IPS-18c (cell line): ENCODE results near the gene ABCC5.

Source experiments
- H3K4me3 ChIP-seq: 2 replicates; pipeline ENCODE4 v1.7.0; 2013; ENCODE audit warnings: low read depth, mild to moderate bottlenecking, low read length, moderate library complexity; ENCODE audit not compliant: insufficient read depth
- H3K9me3 ChIP-seq: one replicate; pipeline ENCODE4 v1.6.1; 2013; ENCODE audit warnings: mild to moderate bottlenecking, low read length, moderate library complexity; ENCODE audit not compliant: control insufficient read depth, insufficient read depth

ABCC5 gene

DNA sequence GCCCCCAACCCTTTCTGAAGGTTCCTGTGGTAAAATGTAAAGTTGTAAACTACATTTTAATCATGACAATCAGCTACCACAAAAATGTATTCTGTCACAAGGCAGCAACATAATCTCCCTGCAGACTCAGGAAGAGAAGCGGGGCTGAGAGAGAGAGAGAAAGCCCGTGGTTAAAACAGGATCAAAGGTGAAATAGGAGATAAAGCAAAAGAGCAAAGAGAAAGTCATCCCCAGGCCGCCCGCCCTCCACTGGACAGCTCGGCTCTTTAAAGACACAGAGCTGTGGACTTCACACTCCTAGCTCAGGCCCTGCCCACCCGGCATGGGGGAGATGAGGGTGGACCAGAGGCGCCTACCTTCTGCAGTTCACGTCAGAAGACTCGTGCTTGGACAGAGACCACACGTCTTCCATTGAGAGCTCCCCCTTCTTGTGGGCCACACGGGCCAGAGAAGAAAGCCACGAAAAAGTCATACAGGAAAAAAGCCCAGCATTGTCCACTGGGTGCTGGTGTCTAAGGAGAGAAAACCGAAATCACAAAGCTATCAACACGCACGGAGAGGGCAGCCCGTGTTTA, 29.4 kb downstream of the ABCC5 start:
- H3K4me3 ChIP-seq, result no peak overlapping the region
- H3K9me3 ChIP-seq, result no peaks in the 10 kb centered on the region

- no peaks in the 10 kb centered on the region for H3K9me3 ChIP-seq
Measured at GRCh38 chr3:183987000-183987600, 30.6 kb downstream of the ABCC5 start.

DNA sequence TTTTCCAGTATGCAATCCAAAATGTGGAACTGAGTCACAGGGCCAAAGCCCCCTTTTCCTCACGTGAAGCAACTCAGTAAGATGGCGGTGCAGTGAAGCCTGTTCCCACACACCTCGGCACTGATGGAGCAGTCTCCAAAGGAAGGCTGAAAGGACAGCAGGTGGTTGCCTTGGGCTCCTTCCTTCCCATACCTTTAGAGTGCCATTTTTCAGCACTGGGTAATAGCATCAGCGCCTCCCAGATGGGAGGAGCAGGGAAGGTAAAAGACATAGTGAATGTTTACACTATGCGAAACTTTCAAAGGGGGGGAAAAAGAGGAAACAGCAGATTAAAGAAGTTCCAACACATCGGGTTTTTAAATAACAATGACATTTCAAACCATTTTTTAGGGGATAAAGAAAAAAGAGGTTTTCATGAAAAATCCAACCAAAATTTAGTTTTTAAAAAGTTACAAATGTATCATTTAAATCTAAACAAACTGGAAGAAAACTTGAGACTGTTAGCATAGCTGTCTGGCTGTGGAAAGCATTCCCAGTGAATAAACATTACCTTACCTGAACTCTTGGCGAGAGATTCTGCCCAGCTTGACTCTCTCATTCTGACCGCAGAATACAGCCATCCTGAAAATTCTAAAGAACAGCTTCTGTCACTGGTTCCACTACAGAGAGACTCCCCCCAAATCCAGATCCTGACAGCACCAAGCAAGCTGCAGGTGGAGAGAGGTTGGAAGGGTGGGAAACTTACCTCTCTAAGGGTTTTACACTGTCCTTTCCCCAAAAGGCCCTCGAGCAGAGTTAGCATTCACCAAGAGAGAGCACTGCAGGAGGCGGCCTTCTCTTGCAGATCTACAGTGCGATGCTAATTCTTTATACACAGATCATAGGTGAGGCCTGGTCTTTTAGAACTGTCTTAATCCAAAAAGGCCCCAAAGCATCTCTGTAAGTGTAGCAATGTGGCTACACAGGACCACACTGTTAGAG, 32.6 kb downstream of the ABCC5 start:
- H3K9me3 ChIP-seq, result no peaks in the 10 kb centered on the region
- no peak overlapping the region for H3K4me3 ChIP-seq

More at GRCh38 chr3:183987000-183987600, 30.6 kb downstream of the ABCC5 start:
- H3K4me3 ChIP-seq, result no peak overlapping the region

- Histone ChIP-seq H3K4me3 (no peak overlapping the region), H3K9me3 (no peaks in the 10 kb centered on the region)
Measured at GRCh38 chr3:183984127-183984740, 33.5 kb downstream of the ABCC5 start.

DNA sequence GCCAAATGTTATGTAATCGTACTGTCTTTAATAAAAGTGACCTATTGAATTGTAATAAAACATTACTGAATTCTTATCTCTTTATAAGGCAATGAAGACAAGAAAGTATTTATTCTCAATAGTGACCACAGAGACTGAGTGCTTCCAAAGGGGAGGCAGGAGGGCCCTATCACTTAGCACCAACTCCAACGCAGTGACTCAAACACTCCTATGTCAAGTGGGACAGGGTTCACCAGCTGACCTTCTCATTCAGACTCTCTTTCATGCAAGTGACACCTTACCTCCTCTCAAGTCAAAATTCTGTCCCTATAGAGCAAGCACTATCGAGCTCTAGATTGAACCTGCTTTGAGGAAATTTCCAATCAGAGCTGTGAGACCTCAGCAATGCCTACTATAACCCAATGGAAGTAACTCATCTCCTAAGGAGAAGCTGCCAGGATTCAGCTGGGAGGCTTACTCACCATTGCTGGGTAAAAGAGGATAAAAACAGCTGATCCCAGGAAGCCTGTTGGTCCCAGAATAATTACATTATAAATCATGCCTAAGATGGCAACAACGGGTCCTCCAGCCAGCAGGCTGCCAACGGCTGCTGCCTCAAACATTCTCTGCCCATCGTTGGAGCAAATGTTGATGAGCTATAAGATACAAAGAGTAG, 35.6 kb downstream of the ABCC5 start:
- H3K9me3 ChIP-seq, result no peaks in the 10 kb centered on the region
- H3K4me3 ChIP-seq, result no peak overlapping the region

DNA sequence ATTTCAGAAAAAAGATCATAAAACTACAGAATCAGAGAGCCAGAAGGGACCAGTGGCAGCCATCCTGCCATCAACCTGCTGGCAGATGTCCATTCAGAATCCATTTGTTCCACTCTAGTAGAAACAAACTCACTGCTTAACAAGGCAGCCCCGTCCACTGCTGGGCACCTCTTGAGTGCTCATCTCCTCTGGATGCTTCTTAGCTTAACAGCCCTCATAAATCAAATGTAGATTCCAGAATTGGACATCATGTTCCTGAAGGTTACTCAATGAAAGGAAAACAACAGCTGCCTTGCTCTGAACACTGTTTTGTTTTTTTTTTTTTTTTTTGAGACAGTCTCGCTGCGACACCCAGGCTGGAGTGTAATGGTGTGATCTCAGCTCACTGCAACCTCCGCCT, 37.3 kb downstream of the ABCC5 start:
- no peak overlapping the region for H3K4me3 ChIP-seq
- H3K9me3 ChIP-seq, result no peaks in the 10 kb centered on the region

DNA sequence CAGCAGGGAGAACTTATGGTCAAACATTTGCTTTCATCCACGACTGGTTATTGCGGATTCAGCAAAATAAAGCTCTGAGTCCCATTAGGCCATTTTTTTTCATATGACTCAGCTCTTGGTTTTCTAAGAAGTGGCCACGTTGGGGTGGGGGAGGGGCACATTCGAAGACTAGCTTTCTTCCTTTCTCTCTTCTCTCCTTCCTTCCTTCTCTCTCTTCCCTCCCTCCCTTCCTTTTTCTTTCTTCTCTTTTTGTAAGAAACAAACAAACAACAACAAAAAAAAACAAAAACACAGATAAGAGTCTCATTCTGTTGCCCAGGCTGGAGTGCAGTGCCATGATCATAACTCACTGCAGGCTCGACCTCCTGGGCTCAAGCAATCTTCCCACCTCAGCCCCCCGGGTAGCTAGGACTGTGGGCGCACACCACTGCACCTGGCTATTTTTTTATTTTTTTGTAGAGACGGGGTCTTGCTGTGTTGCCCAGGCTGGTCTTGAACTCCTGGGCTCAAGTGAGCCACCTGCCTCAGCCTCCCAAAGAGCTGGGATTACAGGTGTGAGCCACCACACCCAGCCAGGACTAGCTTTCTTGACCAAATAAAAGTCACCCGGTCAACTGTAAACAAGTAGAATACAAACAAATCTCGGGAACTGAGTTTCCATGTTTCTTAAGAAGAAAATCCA, 41.6 kb downstream of the ABCC5 start:
- Histone ChIP-seq H3K4me3 (no peak overlapping the region), H3K9me3 (no peaks in the 10 kb centered on the region)

- Histone ChIP-seq H3K4me3 (no peak overlapping the region), H3K9me3 (no peaks in the 10 kb centered on the region)
Measured at GRCh38 chr3:183968666-183969245, 48.9 kb downstream of the ABCC5 start.

GRCh38 chr3:183967693-183968092, 50.0 kb downstream of the ABCC5 start:
- Histone ChIP-seq H3K9me3 (no peaks in the 10 kb centered on the region), H3K4me3 (no peak overlapping the region)

- Histone ChIP-seq H3K9me3 (no peaks in the 10 kb centered on the region), H3K4me3 (no peak overlapping the region)
Measured at GRCh38 chr3:183966361-183966791, 51.3 kb downstream of the ABCC5 start.

GRCh38 chr3:183962807-183963206, 54.9 kb downstream of the ABCC5 start:
- no peak overlapping the region for H3K4me3 ChIP-seq
- H3K9me3 ChIP-seq, result no peaks in the 10 kb centered on the region

- Histone ChIP-seq H3K4me3 (no peak overlapping the region), H3K9me3 (no peaks in the 10 kb centered on the region)
Measured at GRCh38 chr3:183959214-183959613, 58.5 kb downstream of the ABCC5 start.

- H3K9me3 ChIP-seq, result no peaks in the 10 kb centered on the region
Measured at GRCh38 chr3:183958775-183959174, 58.9 kb downstream of the ABCC5 start.

DNA sequence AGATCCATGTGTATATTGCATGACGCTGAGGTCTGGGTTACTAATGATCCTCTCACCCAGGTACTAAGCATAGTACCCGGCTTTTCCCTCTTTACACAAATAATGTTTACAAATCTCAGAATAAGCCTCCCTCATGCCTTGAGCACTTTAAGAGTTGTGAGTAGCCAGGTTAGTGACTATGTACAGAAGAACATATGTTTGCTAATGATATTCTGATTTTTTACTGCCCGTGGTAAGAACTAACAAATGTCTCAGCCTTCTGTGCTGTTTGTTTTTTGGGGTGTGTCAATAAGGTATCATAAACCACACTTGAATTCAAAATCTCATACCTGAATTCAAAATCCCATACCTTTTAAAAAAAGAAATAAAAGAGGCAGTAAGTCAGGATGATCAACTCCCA, 59.5 kb downstream of the ABCC5 start:
- Histone ChIP-seq H3K9me3 (no peaks in the 10 kb centered on the region), H3K4me3 (no peak overlapping the region)

More at GRCh38 chr3:183958775-183959174, 58.9 kb downstream of the ABCC5 start:
- H3K4me3 ChIP-seq, result no peak overlapping the region

- Histone ChIP-seq H3K9me3 (no peaks in the 10 kb centered on the region), H3K4me3 (no peak overlapping the region)
Measured at GRCh38 chr3:183954875-183955274, 62.8 kb downstream of the ABCC5 start.

GRCh38 chr3:183953471-183954070, 64.1 kb downstream of the ABCC5 start:
- Histone ChIP-seq H3K9me3 (no peaks in the 10 kb centered on the region), H3K4me3 (no peak overlapping the region)
